Astrocyte of the spinal cord (primary cell): ENCODE data around the gene DAZAP1.

Source experiments
- DNase-seq: peaks from one replicate; pipeline ENCODE4 v3.0.0; 2011; ENCODE audit warnings: low read depth, low spot score
- H3K4me3 ChIP-seq: 2 replicates; pipeline ENCODE4 v1.5.1; 2011; ENCODE audit warnings: low read depth, mild to moderate bottlenecking, low read length, moderate library complexity
- CTCF ChIP-seq: IDR thresholded peaks from 2 replicates; pipeline ENCODE4 v1.5.1; 2012; ENCODE audit warnings: low read depth, mild to moderate bottlenecking, low read length, inconsistent platforms
- in situ Hi-C: cut with HindIII; loops from 2 replicates; pipeline ENCODE4 v1.10.0; 2017; ENCODE audit warnings: low sequenced_read_pairs

The DAZAP1 gene

GRCh38 chr19:1363599-1363998, 43.8 kb upstream of the DAZAP1 start:
- no peak for DNase-seq
- TF ChIP-seq CTCF: no peak
- H3K4me3 ChIP-seq: no peak overlapping the region
- in situ Hi-C loops: no loop called here

GRCh38 chr19:1364070-1364704, 43.2 kb upstream of the DAZAP1 start:
- in situ Hi-C loops: no loop called here
- no peak overlapping the region for H3K4me3 ChIP-seq
- DNase-seq: peak; percentile 23
- peak; percentile 38 for TF ChIP-seq CTCF

- TF ChIP-seq CTCF: no peak
- in situ Hi-C loops: no loop called here
- H3K4me3 ChIP-seq: no peak overlapping the region
- DNase-seq: no peak
Observed at GRCh38 chr19:1365319-1366269, 41.8 kb upstream of the DAZAP1 start.

GRCh38 chr19:1366296-1366695, 41.1 kb upstream of the DAZAP1 start:
- in situ Hi-C loops: no loop called here
- no peak overlapping the region for H3K4me3 ChIP-seq
- TF ChIP-seq CTCF: no peak
- DNase-seq: no peak

- no peak for TF ChIP-seq CTCF
- in situ Hi-C loops: no loop called here
- DNase-seq: no peak
- H3K4me3 ChIP-seq: no peak overlapping the region
Observed at GRCh38 chr19:1366899-1367870, 40.2 kb upstream of the DAZAP1 start.

- in situ Hi-C loops: no loop called here
- no peak for TF ChIP-seq CTCF
- DNase-seq: no peak
- H3K4me3 ChIP-seq: no peak overlapping the region
Observed at GRCh38 chr19:1369214-1369805, 38.1 kb upstream of the DAZAP1 start.
